Trophoblast cell (in vitro differentiated cells and primary cell): ENCODE measurements around the gene SOX21.
A peak's percentile ranks its signal among the peaks of the same experiment; 100 is the strongest.

Experiments used
- DNase-seq, 2 donors: peaks; one replicate each; pipeline ENCODE4 v3.0.0-alpha.2; 2016
- H2AFZ ChIP-seq: 2 replicates; pipeline ENCODE4 v1.6.1; 2013; ENCODE audit warnings: low read length, moderate library complexity, mild to moderate bottlenecking; ENCODE audit not compliant: insufficient read depth, poor library complexity
- H2AK5ac ChIP-seq: 2 replicates; pipeline ENCODE4 v1.6.1; 2013; ENCODE audit warnings: mild to moderate bottlenecking, low read length
- H2BK120ac ChIP-seq: 2 replicates; pipeline ENCODE4 v1.6.1; 2013; ENCODE audit warnings: low read length, mild to moderate bottlenecking, moderate library complexity; ENCODE audit not compliant: insufficient read depth, poor library complexity
- H2BK12ac ChIP-seq: 2 replicates; pipeline ENCODE4 v1.6.1; 2013; ENCODE audit warnings: mild to moderate bottlenecking, low read length, moderate library complexity
- H2BK5ac ChIP-seq: 2 replicates; pipeline ENCODE4 v1.6.1; 2013; ENCODE audit warnings: low read length, low read depth, moderate library complexity, mild to moderate bottlenecking; ENCODE audit not compliant: poor library complexity
- H3K14ac ChIP-seq: 2 replicates; pipeline ENCODE4 v1.6.1; 2013; ENCODE audit warnings: mild to moderate bottlenecking, low read length
- H3K18ac ChIP-seq: 2 replicates; pipeline ENCODE4 v1.6.1; 2013; ENCODE audit warnings: mild to moderate bottlenecking, low read length
- H3K23ac ChIP-seq: 2 replicates; pipeline ENCODE4 v1.6.1; 2013; ENCODE audit warnings: low read length
- H3K27ac ChIP-seq: 2 replicates; pipeline ENCODE4 v1.5.1; 2013; ENCODE audit warnings: low read depth, mild to moderate bottlenecking, inconsistent platforms, low read length, moderate library complexity
- H3K27me3 ChIP-seq: 2 replicates; pipeline ENCODE4 v1.6.1; 2013; ENCODE audit warnings: inconsistent platforms, mild to moderate bottlenecking, low read length, moderate library complexity; ENCODE audit not compliant: insufficient read depth
- H3K36me3 ChIP-seq, 2 experiments: 1 replicate in 1 of 2; 2 replicates in 1 of 2; pipeline ENCODE4 v1.6.1; 2013; ENCODE audit warnings: low read length in 2 of 2, mild to moderate bottlenecking in 2 of 2, moderate library complexity in 1 of 2; ENCODE audit not compliant: insufficient read depth in 2 of 2, control insufficient read depth in 1 of 2
- H3K4ac ChIP-seq: 2 replicates; pipeline ENCODE4 v1.6.1; 2013; ENCODE audit warnings: low read depth, mild to moderate bottlenecking, low read length, moderate library complexity
- H3K4me1 ChIP-seq, 2 experiments: 1 replicate in 1 of 2; 2 replicates in 1 of 2; pipeline ENCODE4 v1.6.1; 2013; ENCODE audit warnings: low read length in 2 of 2, mild to moderate bottlenecking in 2 of 2, moderate library complexity in 1 of 2; ENCODE audit not compliant: insufficient read depth in 2 of 2, control insufficient read depth in 1 of 2
- H3K4me2 ChIP-seq: 2 replicates; pipeline ENCODE4 v1.6.1; 2013; ENCODE audit warnings: inconsistent platforms, mild to moderate bottlenecking, low read length, moderate library complexity
- H3K4me3 ChIP-seq: 2 replicates; pipeline ENCODE4 v1.5.1; 2013; ENCODE audit warnings: mild to moderate bottlenecking, low read depth, low read length, inconsistent platforms
- H3K79me1 ChIP-seq: one replicate; pipeline ENCODE4 v1.6.1; 2013; ENCODE audit warnings: low read length
- H3K79me2 ChIP-seq: 2 replicates; pipeline ENCODE4 v1.6.1; 2013; ENCODE audit warnings: low read length, mild to moderate bottlenecking; ENCODE audit not compliant: control insufficient read depth, insufficient read depth, poor library complexity
- H3K9ac ChIP-seq: 2 replicates; pipeline ENCODE4 v1.6.1; 2013; ENCODE audit warnings: mild to moderate bottlenecking, low read length
- H3K9me3 ChIP-seq: 2 replicates; pipeline ENCODE4 v1.6.1; 2013; ENCODE audit warnings: low read depth, mild to moderate bottlenecking, control low read depth, inconsistent platforms, low read length; ENCODE audit not compliant: insufficient read depth
- H4K12ac ChIP-seq: 2 replicates; pipeline ENCODE4 v1.6.1; 2013; ENCODE audit warnings: low read depth, mild to moderate bottlenecking, low read length, moderate library complexity
- H4K8ac ChIP-seq: 2 replicates; pipeline ENCODE4 v1.6.1; 2013; ENCODE audit warnings: low read depth, mild to moderate bottlenecking, low read length, moderate library complexity
- H4K91ac ChIP-seq: one replicate; pipeline ENCODE4 v1.6.1; 2013; ENCODE audit warnings: low read depth, mild to moderate bottlenecking, low read length, moderate library complexity
- WGBS: extraction: QIAGEN DNeasy Blood & Tissue Kit; methylation state at CpG from one replicate; pipeline ENCODE4 v1.1.7; 2013; ENCODE audit warnings: missing lambda C conversion rate; ENCODE audit not compliant: insufficient read length, insufficient coverage; ENCODE audit errors: extremely low coverage; 5-methylcytosine and 5-hydroxymethylcytosine counted together

SOX21 gene

DNA sequence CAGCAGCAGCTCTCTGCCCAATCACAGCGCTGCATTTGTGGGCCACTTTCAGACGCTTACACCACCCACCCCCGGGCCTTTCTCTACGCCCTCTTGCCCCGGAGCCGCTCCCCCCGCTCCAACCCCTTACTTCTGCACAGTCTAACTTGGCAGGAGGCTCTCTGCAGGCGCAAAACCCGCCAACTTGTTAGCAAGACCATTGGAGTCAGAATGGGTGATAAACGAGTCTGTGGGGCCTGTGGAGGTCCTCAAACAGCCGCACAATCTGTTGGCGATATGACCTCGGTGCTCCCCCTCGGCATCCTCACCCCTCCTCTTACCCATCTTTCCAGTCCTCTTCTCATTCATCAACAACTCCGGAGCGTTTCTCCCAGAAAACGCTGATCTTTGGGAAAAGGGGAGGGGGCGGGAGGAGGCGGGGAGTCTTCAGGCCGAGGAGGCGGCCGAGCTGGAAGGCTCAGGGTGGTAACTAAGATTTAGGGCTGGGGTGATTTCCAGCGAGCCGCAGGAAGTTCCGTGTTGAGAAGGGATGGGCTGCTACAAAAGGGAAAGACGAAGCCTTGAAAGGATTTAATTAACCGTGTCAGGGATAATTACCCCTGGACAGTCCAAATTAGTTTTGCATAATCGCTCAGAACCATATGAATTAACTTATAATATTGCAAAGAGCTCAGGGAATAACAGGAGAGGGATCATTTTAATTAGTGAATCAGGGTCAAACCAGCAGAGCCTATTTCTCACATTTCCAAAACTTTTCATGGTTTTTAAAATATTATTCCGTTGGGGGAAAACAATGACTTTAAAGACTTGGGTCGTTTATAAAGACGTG is 4.1 kb downstream of the SOX21 start:
- no peak for DNase-seq
- H3K18ac ChIP-seq, result no peak overlapping the region

DNA sequence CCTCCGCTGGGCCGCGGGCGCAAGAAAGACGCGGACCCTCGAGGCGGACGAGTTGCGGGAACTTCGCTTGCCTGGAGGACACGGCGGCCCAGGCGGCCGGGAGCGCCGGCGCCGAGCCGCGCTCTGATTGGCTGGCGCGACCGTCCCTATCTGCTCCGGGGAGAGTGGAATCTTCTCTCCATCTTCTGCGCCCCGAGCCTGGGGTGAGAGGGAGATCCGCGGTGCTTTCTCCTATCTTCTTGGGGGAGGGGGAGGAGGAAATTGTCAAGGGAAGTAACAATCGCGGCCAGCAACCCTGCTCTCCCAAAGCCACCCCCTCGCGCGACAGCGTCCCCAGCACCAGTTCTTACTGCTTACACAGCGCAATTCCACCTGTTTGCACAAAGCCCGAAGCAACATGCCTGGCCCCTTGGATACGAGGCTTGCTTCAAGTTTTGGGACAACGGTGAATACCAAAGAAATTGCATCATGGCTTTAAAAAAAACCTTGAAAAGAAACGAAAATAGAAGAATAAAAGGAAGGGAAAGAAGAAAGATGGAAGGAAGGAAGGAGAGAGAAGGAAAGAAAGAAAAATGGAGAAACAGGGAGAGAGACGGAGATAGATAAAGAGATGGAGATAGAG is 4.8 kb downstream of the SOX21 start:
- peak overlapping the region; percentile 51 for H3K4me2 ChIP-seq
- no peak overlapping the region for H4K12ac ChIP-seq
- no peak overlapping the region for H2BK12ac ChIP-seq
- H2AK5ac ChIP-seq, result no peak overlapping the region
- peak in 1 of 2 donors; percentile 54 for DNase-seq
- H3K4ac ChIP-seq, result no peak overlapping the region
- 57% methylated on average over 1 of the region's 41 CpGs for WGBS
- peaks cover 79% of the 10 kb centered on the region for H3K27me3 ChIP-seq
- no peak overlapping the region for H3K9ac ChIP-seq
- H2BK120ac ChIP-seq, result no peak overlapping the region
- no peak overlapping the region for H4K91ac ChIP-seq
- H3K36me3 ChIP-seq, result no peaks in the 10 kb centered on the region
- H3K79me1 ChIP-seq, result no peaks in the 10 kb centered on the region
- no peaks in the 10 kb centered on the region for H3K9me3 ChIP-seq
- no peak overlapping the region for H3K4me3 ChIP-seq
- H3K23ac ChIP-seq, result no peak overlapping the region
- H2BK5ac ChIP-seq, result no peak overlapping the region
- no peak overlapping the region for H3K14ac ChIP-seq
- H3K18ac ChIP-seq, result no peak overlapping the region
- H3K4me1 ChIP-seq, result peaks cover 13 to 30% of the 10 kb centered on the region in 2 experiments
- H3K27ac ChIP-seq, result no peak overlapping the region
- H3K79me2 ChIP-seq, result no peaks in the 10 kb centered on the region
- H4K8ac ChIP-seq, result no peak overlapping the region
- H2AFZ ChIP-seq, result no peak overlapping the region

More for the DNA sequence above, 4.1 kb downstream of the SOX21 start:
- H2AFZ ChIP-seq, result no peak overlapping the region
- peak overlapping the region; percentile 51 for H3K4me2 ChIP-seq
- peaks cover 78% of the 10 kb centered on the region for H3K27me3 ChIP-seq
- H3K36me3 ChIP-seq, result no peaks in the 10 kb centered on the region
- no peak overlapping the region for H4K8ac ChIP-seq
- H3K4me1 ChIP-seq, result peaks cover 19 to 34% of the 10 kb centered on the region in 2 experiments
- no CpG with 5 or more reads among the region's 31 CpGs for WGBS
- no peak overlapping the region for H2AK5ac ChIP-seq
- H4K12ac ChIP-seq, result no peak overlapping the region
- no peak overlapping the region for H3K27ac ChIP-seq
- no peaks in the 10 kb centered on the region for H3K79me1 ChIP-seq
- H2BK120ac ChIP-seq, result no peak overlapping the region
- H3K4ac ChIP-seq, result no peak overlapping the region
- H3K14ac ChIP-seq, result no peak overlapping the region
- H3K4me3 ChIP-seq, result no peak overlapping the region
- no peak overlapping the region for H4K91ac ChIP-seq
- no peak overlapping the region for H3K9ac ChIP-seq
- no peaks in the 10 kb centered on the region for H3K9me3 ChIP-seq
- H3K79me2 ChIP-seq, result no peaks in the 10 kb centered on the region
- H3K23ac ChIP-seq, result no peak overlapping the region
- no peak overlapping the region for H2BK5ac ChIP-seq
- H2BK12ac ChIP-seq, result no peak overlapping the region

DNA sequence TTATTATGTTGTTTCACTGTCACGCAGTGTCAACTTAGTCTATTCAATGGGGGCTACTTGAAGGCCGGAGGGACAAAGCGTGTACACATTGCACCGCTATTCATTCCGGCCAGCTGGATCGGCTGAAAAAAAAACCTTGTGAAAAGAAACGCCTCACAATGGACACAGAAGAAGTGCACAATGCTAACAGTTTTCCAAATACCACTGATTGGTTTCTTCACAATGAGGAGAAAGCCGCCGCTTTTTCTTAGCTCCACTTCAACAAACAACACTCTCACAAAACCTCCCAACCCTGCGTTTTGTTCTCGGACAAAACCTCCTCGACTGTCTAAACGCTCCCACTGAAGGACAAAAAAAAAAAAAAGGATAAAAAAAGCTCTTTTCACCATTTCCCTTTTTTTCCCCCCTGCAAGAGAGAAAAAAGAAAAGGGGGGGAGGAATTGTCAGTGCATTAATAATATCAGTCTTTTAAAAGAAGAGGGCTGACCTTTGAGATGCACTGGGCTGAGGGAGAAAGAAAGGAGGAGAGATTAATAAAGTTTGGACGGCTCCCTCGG is 5.4 kb downstream of the SOX21 start:
- H3K4me1 ChIP-seq, result peaks cover 9 to 30% of the 10 kb centered on the region in 2 experiments
- no peak overlapping the region for H3K18ac ChIP-seq
- no peaks in the 10 kb centered on the region for H3K79me1 ChIP-seq
- no peak overlapping the region for H2AFZ ChIP-seq
- H2AK5ac ChIP-seq, result no peak overlapping the region
- WGBS, result no CpG with 5 or more reads among the region's 15 CpGs
- no peak overlapping the region for H4K12ac ChIP-seq
- no peak overlapping the region for H3K23ac ChIP-seq
- H3K4me2 ChIP-seq, result peak overlapping the region; percentile 42
- no peak overlapping the region for H3K27ac ChIP-seq
- H2BK5ac ChIP-seq, result no peak overlapping the region
- no peak overlapping the region for H3K4me3 ChIP-seq
- DNase-seq, result no peak
- no peak overlapping the region for H3K4ac ChIP-seq
- peaks cover 79% of the 10 kb centered on the region for H3K27me3 ChIP-seq
- H2BK120ac ChIP-seq, result no peak overlapping the region
- H3K9me3 ChIP-seq, result peaks cover 2% of the 10 kb centered on the region
- H3K79me2 ChIP-seq, result no peaks in the 10 kb centered on the region
- H4K8ac ChIP-seq, result no peak overlapping the region
- no peak overlapping the region for H2BK12ac ChIP-seq
- no peaks in the 10 kb centered on the region for H3K36me3 ChIP-seq
- H4K91ac ChIP-seq, result no peak overlapping the region
- no peak overlapping the region for H3K14ac ChIP-seq
- no peak overlapping the region for H3K9ac ChIP-seq

- H3K14ac ChIP-seq, result no peak overlapping the region
- no peak overlapping the region for H4K8ac ChIP-seq
- peaks cover 4% of the 10 kb centered on the region for H3K9me3 ChIP-seq
- no peak overlapping the region for H3K9ac ChIP-seq
- no CpG with 5 or more reads among the region's 16 CpGs for WGBS
- H3K27me3 ChIP-seq, result peaks cover 79% of the 10 kb centered on the region
- DNase-seq, result no peak
- no peak overlapping the region for H3K27ac ChIP-seq
- peaks cover 9 to 24% of the 10 kb centered on the region in 2 experiments for H3K4me1 ChIP-seq
- H2BK12ac ChIP-seq, result no peak overlapping the region
- H2BK5ac ChIP-seq, result no peak overlapping the region
- H2AK5ac ChIP-seq, result no peak overlapping the region
- no peaks in the 10 kb centered on the region for H3K36me3 ChIP-seq
- H3K4ac ChIP-seq, result no peak overlapping the region
- H4K12ac ChIP-seq, result no peak overlapping the region
- H3K4me2 ChIP-seq, result no peak overlapping the region
- H2BK120ac ChIP-seq, result no peak overlapping the region
- H3K18ac ChIP-seq, result no peak overlapping the region
- no peak overlapping the region for H3K23ac ChIP-seq
- H4K91ac ChIP-seq, result no peak overlapping the region
- H3K4me3 ChIP-seq, result no peak overlapping the region
- no peaks in the 10 kb centered on the region for H3K79me2 ChIP-seq
- no peaks in the 10 kb centered on the region for H3K79me1 ChIP-seq
- no peak overlapping the region for H2AFZ ChIP-seq
Observed at GRCh38 chr13:94706101-94706842, 6.1 kb downstream of the SOX21 start.
